Measurements from ENCODE around the gene ACADVL. TPM values are rescaled to one million over a fixed set of nuclear protein-coding genes. Genes with fewer than 3 reads are reported as not detected.

The ACADVL gene
- total RNA-seq, 1 experiment from 2014 or later, result 283 TPM

DNA sequence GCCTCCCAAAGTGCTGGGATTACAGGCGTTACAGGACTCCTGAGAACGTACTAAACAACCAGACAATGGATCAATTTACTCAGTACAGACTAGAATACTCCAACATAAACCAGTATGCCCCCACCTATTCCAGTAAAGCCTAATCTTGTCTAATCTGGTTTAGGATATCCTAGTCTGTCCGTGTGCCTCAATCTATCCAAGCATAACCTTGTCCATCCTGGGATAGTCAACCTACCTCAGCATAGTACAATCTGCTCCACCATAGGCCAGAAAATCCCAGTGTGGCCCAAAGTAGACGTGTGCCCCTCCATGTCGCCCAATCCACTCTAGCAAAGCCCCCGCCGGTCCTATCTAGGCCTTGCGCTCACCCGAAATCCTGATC lies 14.0 kb downstream of the ACADVL start:
- no peaks in the 10 kb centered on the region; the same call in 1 of the 2 replicates for H3K27me3 Mint-ChIP-seq (ENCODE audit: low read depth)
- H2AK5ac ChIP-seq (ENCODE audit: insufficient read length, low read length), result no peak overlapping the region
- peak overlapping the region; percentile 92 to 99 (median 97) for H3K27ac Mint-ChIP-seq
- H2BK12ac ChIP-seq (ENCODE audit: insufficient read length, low read depth, low read length), result no peak overlapping the region
- peaks cover 17% of the 10 kb centered on the region for H3K79me1 ChIP-seq (ENCODE audit: insufficient read depth, low read depth, low read length, poor library complexity, severe bottlenecking)
- H4K8ac ChIP-seq (replicated peaks; ENCODE audit: insufficient read length, low read depth, low read length), result no peak overlapping the region
- no peak overlapping the region for H2BK15ac ChIP-seq (ENCODE audit: low read depth, low read length)
- H3T11ph ChIP-seq (ENCODE audit: low read length), result no peak overlapping the region
- H3K23me2 ChIP-seq (ENCODE audit: insufficient read length, low read depth, low read length, poor library complexity, severe bottlenecking), result peaks cover 7% of the 10 kb centered on the region
- no peaks in the 10 kb centered on the region for H3K27me3 ChIP-seq (ENCODE audit: insufficient read depth, low read length)
- no peak overlapping the region for H2BK5ac ChIP-seq (ENCODE audit: insufficient read length, low read length)
- H3K4me3 Mint-ChIP-seq, result peak overlapping the region; percentile 94 to 100
- no peak overlapping the region for H3K23ac ChIP-seq (ENCODE audit: insufficient read length, low read depth, low read length)
- WGBS (ENCODE audit: extremely low coverage, insufficient read length, low lambda C conversion rate), result no CpG with 5 or more reads among the region's 9 CpGs
- peak overlapping the region; percentile 98 for H3K9ac ChIP-seq (ENCODE audit: extremely low read depth, insufficient read length, low read length)
- TF ChIP-seq, protein P1, sequence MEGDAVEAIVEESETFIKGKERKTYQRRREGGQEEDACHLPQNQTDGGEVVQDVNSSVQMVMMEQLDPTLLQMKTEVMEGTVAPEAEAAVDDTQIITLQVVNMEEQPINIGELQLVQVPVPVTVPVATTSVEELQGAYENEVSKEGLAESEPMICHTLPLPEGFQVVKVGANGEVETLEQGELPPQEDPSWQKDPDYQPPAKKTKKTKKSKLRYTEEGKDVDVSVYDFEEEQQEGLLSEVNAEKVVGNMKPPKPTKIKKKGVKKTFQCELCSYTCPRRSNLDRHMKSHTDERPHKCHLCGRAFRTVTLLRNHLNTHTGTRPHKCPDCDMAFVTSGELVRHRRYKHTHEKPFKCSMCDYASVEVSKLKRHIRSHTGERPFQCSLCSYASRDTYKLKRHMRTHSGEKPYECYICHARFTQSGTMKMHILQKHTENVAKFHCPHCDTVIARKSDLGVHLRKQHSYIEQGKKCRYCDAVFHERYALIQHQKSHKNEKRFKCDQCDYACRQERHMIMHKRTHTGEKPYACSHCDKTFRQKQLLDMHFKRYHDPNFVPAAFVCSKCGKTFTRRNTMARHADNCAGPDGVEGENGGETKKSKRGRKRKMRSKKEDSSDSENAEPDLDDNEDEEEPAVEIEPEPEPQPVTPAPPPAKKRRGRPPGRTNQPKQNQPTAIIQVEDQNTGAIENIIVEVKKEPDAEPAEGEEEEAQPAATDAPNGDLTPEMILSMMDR (conservative IDR thresholded peaks at IDR 0.05), result no peak
- DNase-seq, result no peak
- H3K4me1 ChIP-seq (ENCODE audit: insufficient read depth, low read length), result no peaks in the 10 kb centered on the region
- no peak overlapping the region for H3K4ac ChIP-seq (ENCODE audit: low read depth, low read length)
- H4K5ac ChIP-seq (ENCODE audit: insufficient read length, low read depth, low read length), result no peak overlapping the region
- H3K36me3 Mint-ChIP-seq (ENCODE audit: insufficient read depth in 1 of 3, low read depth in 3 of 3), result peaks cover 44 to 68% (median 58%) of the 10 kb centered on the region in 3 experiments; a peak in 6 of 7 replicates
- H3K9me3 ChIP-seq (ENCODE audit: control insufficient read depth, low read depth, low read length), result no peaks in the 10 kb centered on the region
- H2BK120ac ChIP-seq (ENCODE audit: low read depth, low read length, poor library complexity, severe bottlenecking), result no peak overlapping the region
- H3K9me3 Mint-ChIP-seq, result 0 out of 5 replicates have a peak, but pooled peaks cover 0 to under 1% of the 10 kb centered on the region in 2 experiments
- H3K4me1 Mint-ChIP-seq, result peaks cover 27 to 40% of the 10 kb centered on the region in 2 experiments
- H3K56ac ChIP-seq (ENCODE audit: insufficient read length, low read depth, low read length), result no peak overlapping the region
- H3K79me2 ChIP-seq (ENCODE audit: insufficient read depth, low read length), result peaks cover 21% of the 10 kb centered on the region; the same call in 1 of the 2 replicates
- H2BK20ac ChIP-seq (ENCODE audit: low read depth, low read length, poor library complexity, severe bottlenecking), result no peak overlapping the region
- no peak overlapping the region for H4K91ac ChIP-seq (ENCODE audit: insufficient read length, low read depth, low read length)
- H2AFZ ChIP-seq (ENCODE audit: low read length), result no peak overlapping the region
- H3K14ac ChIP-seq (ENCODE audit: insufficient read depth, low read length), result peak overlapping the region; percentile 70; the same call in 1 of the 2 replicates
- peak overlapping the region; percentile 18 for H3K18ac ChIP-seq (ENCODE audit: insufficient read length, low read depth, low read length)
- H3K4me2 ChIP-seq (ENCODE audit: insufficient read depth, insufficient read length, low read length), result peak overlapping the region; percentile 92
- H3K27ac ChIP-seq (ENCODE audit: insufficient read length, low read depth, low read length), result no peak overlapping the region
- no peaks in the 10 kb centered on the region for H4K20me1 ChIP-seq (ENCODE audit: control insufficient read depth, insufficient read depth, insufficient read length)
